HG02840 (cell line): ENCODE results near the gene COL6A1.

Source experiments
- ATAC-seq: cut with Tn5 transposase; IDR thresholded peaks from one replicate; pipeline ENCODE4 v1.9.1; 2021; ENCODE audit warnings: mild to moderate bottlenecking, moderate library complexity, moderate number of reproducible peaks; ENCODE audit not compliant: unreplicated experiment, low FRiP score

COL6A1 gene

GRCh38 chr21:46021978-46022544 is 40.5 kb downstream of the COL6A1 start:
- no peak for ATAC-seq

DNA sequence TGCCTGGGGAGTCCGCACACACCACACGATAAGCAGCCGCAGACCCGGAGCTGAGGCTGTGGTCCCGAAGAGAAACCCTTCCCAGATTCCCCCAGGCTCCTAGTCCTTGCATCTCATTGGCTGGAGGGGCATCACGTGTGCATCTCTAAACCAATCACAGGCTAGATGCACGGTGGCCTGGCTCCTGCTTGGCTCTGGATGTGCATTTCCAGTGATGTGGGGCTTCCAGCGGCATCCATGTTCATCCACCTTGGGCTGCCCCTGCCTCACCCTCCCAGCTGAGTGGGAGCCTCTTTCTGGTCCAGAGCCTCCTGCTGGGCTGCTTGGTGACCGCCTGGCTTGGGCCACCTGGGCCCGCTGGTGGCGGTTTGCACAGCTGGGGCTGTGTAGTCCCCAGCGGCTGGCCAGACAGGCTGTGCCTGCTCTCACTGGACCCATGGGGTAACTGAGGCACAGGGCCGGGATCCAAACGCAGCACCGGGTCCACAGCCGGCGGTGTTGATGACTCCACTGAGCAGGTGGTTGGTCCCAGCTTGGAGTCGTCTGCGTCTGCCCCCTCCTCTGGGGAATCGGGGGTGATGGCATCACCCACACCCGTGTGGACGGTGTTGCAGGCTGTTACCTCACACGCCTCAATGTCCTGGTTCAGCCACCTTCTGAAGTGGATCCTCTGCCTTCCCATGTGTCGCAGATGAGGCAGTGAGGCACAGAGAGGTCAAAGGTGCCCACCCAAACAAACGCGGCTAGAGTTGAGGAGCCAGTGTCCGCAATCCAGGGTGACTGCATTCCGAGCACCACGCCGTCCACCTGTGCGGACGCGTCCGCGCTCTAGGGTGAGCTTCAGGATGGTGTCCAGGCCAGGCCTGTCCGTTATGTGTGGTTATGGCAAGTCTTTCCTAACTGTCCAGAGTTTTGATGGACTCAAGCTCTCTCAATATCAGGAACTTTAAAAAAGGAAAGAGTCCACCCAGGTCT is 41.3 kb downstream of the COL6A1 start:
- ATAC-seq, result no peak

GRCh38 chr21:46023555-46023954 is 42.0 kb downstream of the COL6A1 start:
- no peak for ATAC-seq

DNA sequence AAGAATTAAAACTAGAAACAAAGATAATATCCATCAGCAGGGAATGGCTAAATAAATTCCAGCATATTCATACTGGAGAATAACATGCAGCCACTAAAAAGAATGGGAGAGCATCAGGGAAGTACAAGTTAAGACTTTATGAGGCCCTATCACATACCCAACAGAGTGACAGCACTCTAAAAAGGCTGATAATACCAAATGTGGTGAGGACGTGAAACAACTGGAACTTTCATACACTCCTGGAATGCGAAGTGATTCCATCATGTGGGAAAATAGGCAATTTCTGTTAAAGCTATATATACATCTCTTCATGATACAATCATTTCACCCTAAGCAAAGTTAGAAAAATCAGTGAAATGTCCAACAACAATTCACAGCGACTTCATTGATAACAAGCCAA is 42.6 kb downstream of the COL6A1 start:
- no peak for ATAC-seq

DNA sequence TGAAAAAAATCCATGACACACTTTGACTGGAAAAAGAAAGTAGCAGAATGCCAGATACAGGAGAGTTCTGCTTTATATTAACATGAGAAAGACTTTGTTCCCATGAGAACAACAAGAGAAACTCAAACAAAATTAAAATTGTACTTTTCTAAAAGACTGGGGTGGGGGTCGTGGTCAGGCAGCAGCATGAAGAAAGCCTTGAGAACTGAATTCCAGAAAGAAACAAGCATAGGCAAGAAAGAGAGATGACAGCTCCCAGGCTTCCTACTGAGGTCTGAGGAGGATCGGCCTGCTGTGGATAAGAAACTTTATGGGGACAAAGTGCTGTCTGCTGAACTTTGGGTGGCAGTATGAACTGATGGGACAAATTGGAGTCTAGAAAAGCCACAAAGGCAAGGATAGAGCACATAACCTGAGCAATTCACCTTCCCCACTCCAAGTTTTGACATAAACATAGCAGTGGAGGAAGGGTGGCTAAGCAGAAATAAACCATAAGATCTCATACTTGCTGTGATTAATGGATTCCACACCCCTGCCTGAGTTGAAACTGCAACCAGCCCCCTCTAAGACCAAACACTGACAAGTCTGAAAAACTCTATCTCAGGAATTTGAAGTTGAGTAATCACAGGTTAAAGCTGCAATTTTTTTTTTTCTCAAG is 43.7 kb downstream of the COL6A1 start:
- no peak for ATAC-seq

- ATAC-seq, result no peak
Measured at GRCh38 chr21:46027851-46028493, 46.4 kb downstream of the COL6A1 start.

GRCh38 chr21:46028573-46029091 is 47.1 kb downstream of the COL6A1 start:
- ATAC-seq, result no peak

- no peak for ATAC-seq
Measured at GRCh38 chr21:46029186-46029924, 47.8 kb downstream of the COL6A1 start.

GRCh38 chr21:46031484-46031883 is 49.9 kb downstream of the COL6A1 start:
- no peak for ATAC-seq

DNA sequence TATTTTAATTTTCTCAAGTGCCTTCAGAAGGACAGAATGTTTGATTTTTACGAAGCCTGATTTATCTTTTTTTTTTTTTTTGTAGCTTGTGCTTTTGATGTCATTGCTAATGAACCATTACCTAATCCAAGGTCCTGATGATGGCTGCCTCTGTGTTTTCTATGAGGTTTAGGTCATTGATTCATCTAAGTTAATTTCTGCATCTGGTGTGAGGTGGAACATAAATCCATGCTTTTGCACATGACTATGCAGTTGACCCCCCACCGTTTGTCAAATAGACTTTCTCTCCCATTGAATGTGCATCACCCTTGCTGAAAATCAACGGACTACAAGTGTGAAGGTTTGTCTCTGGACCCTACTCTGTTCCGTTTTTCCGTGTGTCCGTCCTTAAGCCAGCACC is 50.5 kb downstream of the COL6A1 start:
- ATAC-seq, result no peak

GRCh38 chr21:46033410-46034400 is 52.1 kb downstream of the COL6A1 start:
- no peak for ATAC-seq

- ATAC-seq, result no peak
Measured at GRCh38 chr21:46035809-46036695, 54.5 kb downstream of the COL6A1 start.

DNA sequence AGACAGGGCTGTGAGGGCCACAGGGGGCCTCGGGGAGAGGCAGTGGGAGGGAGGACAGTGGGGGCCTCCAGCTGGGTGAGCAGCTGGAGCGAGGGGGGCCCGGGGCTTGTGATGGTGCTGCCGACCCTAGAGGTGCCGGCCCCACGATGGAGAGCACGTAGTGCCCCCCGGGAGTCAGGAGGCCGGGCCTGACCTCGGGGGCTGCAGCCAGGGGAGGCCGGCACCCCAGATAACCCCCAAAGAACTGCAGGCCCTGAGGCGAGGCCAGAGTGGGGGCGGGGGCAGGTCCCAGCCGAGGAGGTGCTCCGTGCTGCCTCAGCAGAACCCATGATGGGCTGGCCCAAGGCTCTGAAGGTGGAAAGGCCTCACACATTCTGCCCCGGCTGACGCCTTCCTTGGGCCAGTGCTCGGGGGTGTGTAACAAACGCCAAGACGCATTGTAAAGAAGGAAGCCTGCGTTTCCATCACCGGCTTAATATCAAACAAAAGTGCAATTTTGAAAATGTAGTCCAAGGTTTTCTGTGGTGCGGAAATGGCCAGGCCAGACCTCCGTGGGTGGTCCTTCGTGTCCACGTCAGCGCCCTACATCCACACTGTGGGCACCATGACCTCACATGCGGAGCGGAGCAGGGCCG is 55.2 kb downstream of the COL6A1 start:
- ATAC-seq, result no peak

- no peak for ATAC-seq
Measured at GRCh38 chr21:46037331-46038325, 56.1 kb downstream of the COL6A1 start.

GRCh38 chr21:46038341-46038829 is 56.8 kb downstream of the COL6A1 start:
- ATAC-seq, result no peak

GRCh38 chr21:46038871-46039397 is 57.4 kb downstream of the COL6A1 start:
- no peak for ATAC-seq
